ENCODE data around the gene FAM217B.

DNA sequence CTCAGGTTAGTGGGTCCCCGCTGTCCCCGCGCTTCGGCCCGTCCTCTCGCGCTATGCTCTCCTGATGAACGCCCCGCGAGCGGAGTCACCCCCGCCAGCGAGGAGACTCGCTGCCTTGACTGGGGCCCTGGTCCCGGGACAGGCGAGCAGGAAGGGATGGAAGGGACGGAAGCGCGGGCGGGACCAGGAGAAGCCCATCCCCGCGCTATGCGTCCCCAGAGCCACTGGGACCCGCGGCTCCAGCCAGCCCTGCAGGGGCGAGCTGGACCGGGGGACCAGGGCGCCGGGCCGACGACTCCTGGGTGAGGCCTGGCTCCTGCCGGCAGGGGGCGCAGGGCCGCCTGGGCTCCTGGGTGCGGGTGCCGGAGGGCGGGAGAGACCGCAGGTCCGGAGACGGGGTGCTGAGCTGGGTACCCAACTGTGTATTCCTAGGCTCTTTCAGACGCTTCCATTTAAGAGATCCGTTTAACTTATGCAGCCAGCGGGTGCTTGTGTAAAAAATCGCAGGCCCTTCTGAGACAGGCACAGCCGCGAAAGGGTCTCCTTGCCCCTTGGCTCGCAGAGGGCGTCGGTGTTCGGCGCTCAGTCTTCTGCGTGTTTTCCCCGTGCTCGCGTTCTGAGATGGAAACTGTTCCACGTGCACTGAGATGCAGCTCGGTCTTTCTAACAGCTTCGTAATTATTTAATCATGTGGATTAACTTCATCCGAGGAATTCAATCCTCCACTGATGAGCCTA lies 6.2 kb upstream of the FAM217B start:
- TF ChIP-seq POLR2A (IDR thresholded peaks at IDR 0.05; ENCODE audit: low read depth, low read length): no peak
- no peak for TF ChIP-seq POLR2AphosphoS5 (IDR thresholded peaks at IDR 0.05; ENCODE audit: low read depth, low read length)

Data from GM12892 (cell line).